SH-SY5Y (cell line): Measurements from ENCODE around the gene FAM13A.

Experiments used
- GATA2 ChIP-seq: IDR thresholded peaks from 2 replicates; pipeline ENCODE4 v1.6.1; 2011; ENCODE audit warnings: mild to moderate bottlenecking, low read depth, low read length
- GATA3 ChIP-seq: IDR thresholded peaks from 2 replicates; pipeline ENCODE4 v1.6.1; 2011; ENCODE audit warnings: low read depth, mild to moderate bottlenecking, low read length, moderate library complexity

DNA sequence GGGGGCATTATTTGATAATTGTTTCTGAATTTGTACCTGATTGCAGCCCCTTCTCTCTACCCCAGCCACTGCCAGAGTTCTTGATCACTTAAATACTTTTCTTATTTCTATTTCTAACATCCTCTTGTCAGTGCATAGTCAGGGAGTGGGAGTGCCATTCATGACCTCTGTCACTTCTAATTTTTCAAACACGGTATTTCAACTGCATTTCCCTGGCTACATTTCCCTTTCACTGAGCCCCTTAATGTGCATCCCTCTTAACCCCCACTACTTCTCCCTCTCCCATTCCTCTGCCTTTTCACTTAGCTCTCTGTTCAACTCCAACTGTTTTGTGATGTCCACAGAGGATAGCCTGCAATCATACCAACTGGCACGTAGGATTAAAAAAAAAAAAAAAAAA, 231.1 kb downstream of the FAM13A start:
- TF ChIP-seq GATA2 (no peak), GATA3 (no peak)
